ENCODE results near the gene ZNF735.
"Not testable (repeated sequence)": the region's sequence is repeated elsewhere in the genome, so short reads cannot be mapped to it uniquely, and the experiment has no call there.

Gene ZNF735

GRCh38 chr7:64183827-64184372 lies 23.1 kb upstream of the ZNF735 start:
- Histone ChIP-seq H3K36me3 (ENCODE audit: insufficient read depth, low read length) (no peaks in the 10 kb centered on the region), H3K4me3 (no peak overlapping the region), H3K9ac (ENCODE audit: insufficient read length) (no peak overlapping the region), H3K27ac (no peak overlapping the region), H3K9me3 (ENCODE audit: low read depth, low read length) (no peaks in the 10 kb centered on the region)
- TF ChIP-seq POLR2AphosphoS5 (IDR thresholded peaks at IDR 0.05; ENCODE audit: borderline replicate concordance, low read depth, low read length), result no peak
- TF ChIP-seq FOXP2 (optimal IDR thresholded peaks at IDR 0.05; ENCODE audit: control extremely low read depth, extremely low read length, insufficient read depth), result no peak
- no peak for TF ChIP-seq EZH2 (IDR thresholded peaks at IDR 0.05)
- DNase-seq (ENCODE audit: low read depth, low spot score), result no peak

- no peaks in the 10 kb centered on the region for H3K36me3 ChIP-seq (ENCODE audit: insufficient read depth, low read length)
- no peak overlapping the region for H3K27ac ChIP-seq
- no peak for TF ChIP-seq FOXP2 (optimal IDR thresholded peaks at IDR 0.05; ENCODE audit: control extremely low read depth, extremely low read length, insufficient read depth)
- no peak for TF ChIP-seq EZH2 (IDR thresholded peaks at IDR 0.05)
- no peak for TF ChIP-seq POLR2AphosphoS5 (IDR thresholded peaks at IDR 0.05; ENCODE audit: borderline replicate concordance, low read depth, low read length)
- DNase-seq (ENCODE audit: low read depth, low spot score), result no peak
- H3K9me3 ChIP-seq (ENCODE audit: low read depth, low read length), result no peaks in the 10 kb centered on the region
- H3K4me3 ChIP-seq, result no peak overlapping the region
- H3K9ac ChIP-seq (ENCODE audit: insufficient read length), result no peak overlapping the region
Observed at GRCh38 chr7:64184376-64184775, 22.6 kb upstream of the ZNF735 start.

- Histone ChIP-seq H3K36me3 (ENCODE audit: insufficient read depth, low read length) (no peaks in the 10 kb centered on the region), H3K4me3 (no peak overlapping the region), H3K27ac (no peak overlapping the region), H3K9ac (ENCODE audit: insufficient read length) (no peak overlapping the region), H3K9me3 (ENCODE audit: low read depth, low read length) (no peaks in the 10 kb centered on the region)
- DNase-seq (ENCODE audit: low read depth, low spot score), result no peak
- no peak for TF ChIP-seq FOXP2 (optimal IDR thresholded peaks at IDR 0.05; ENCODE audit: control extremely low read depth, extremely low read length, insufficient read depth)
- TF ChIP-seq EZH2 (IDR thresholded peaks at IDR 0.05), result no peak
- TF ChIP-seq POLR2AphosphoS5 (IDR thresholded peaks at IDR 0.05; ENCODE audit: borderline replicate concordance, low read depth, low read length), result no peak
Observed at GRCh38 chr7:64187408-64187807, 19.6 kb upstream of the ZNF735 start.

- no peaks in the 10 kb centered on the region for H3K36me3 ChIP-seq (ENCODE audit: insufficient read depth, low read length)
- no peak overlapping the region for H3K27ac ChIP-seq
- TF ChIP-seq FOXP2 (optimal IDR thresholded peaks at IDR 0.05; ENCODE audit: control extremely low read depth, extremely low read length, insufficient read depth) (no peak), POLR2AphosphoS5 (IDR thresholded peaks at IDR 0.05; ENCODE audit: borderline replicate concordance, low read depth, low read length) (no peak), EZH2 (IDR thresholded peaks at IDR 0.05) (no peak)
- H3K9ac ChIP-seq (ENCODE audit: insufficient read length), result no peak overlapping the region
- H3K9me3 ChIP-seq (ENCODE audit: low read depth, low read length), result no peaks in the 10 kb centered on the region
- no peak overlapping the region for H3K4me3 ChIP-seq
- DNase-seq (ENCODE audit: low read depth, low spot score), result no peak
Observed at GRCh38 chr7:64192148-64192704, 14.8 kb upstream of the ZNF735 start.

- H3K9me3 ChIP-seq (ENCODE audit: low read depth, low read length), result no peaks in the 10 kb centered on the region
- no peak for TF ChIP-seq POLR2AphosphoS5 (IDR thresholded peaks at IDR 0.05; ENCODE audit: borderline replicate concordance, low read depth, low read length)
- no peak for TF ChIP-seq FOXP2 (optimal IDR thresholded peaks at IDR 0.05; ENCODE audit: control extremely low read depth, extremely low read length, insufficient read depth)
- TF ChIP-seq EZH2 (IDR thresholded peaks at IDR 0.05), result no peak
- H3K4me3 ChIP-seq, result no peak overlapping the region
- no peak overlapping the region for H3K27ac ChIP-seq
- no peak overlapping the region for H3K9ac ChIP-seq (ENCODE audit: insufficient read length)
- no peaks in the 10 kb centered on the region for H3K36me3 ChIP-seq (ENCODE audit: insufficient read depth, low read length)
- no peak for DNase-seq (ENCODE audit: low read depth, low spot score)
Observed at GRCh38 chr7:64192775-64193174, 14.2 kb upstream of the ZNF735 start.

GRCh38 chr7:64219710-64220298 lies 12.8 kb downstream of the ZNF735 start:
- not testable (repeated sequence) for H3K4me3 ChIP-seq; H3K9ac ChIP-seq (ENCODE audit: insufficient read length); H3K36me3 ChIP-seq (ENCODE audit: insufficient read depth, low read length); H3K27ac ChIP-seq; DNase-seq (ENCODE audit: low read depth, low spot score); H3K9me3 ChIP-seq (ENCODE audit: low read depth, low read length)

- Histone ChIP-seq H3K27ac (no peak overlapping the region), H3K9me3 (ENCODE audit: low read depth, low read length) (peaks cover 4% of the 10 kb centered on the region; the same call in 1 of the 2 replicates), H3K36me3 (ENCODE audit: insufficient read depth, low read length) (no peaks in the 10 kb centered on the region), H3K4me3 (no peak overlapping the region), H3K9ac (ENCODE audit: insufficient read length) (no peak overlapping the region)
- no peak for DNase-seq (ENCODE audit: low read depth, low spot score)
- no peak for TF ChIP-seq FOXP2 (optimal IDR thresholded peaks at IDR 0.05; ENCODE audit: control extremely low read depth, extremely low read length, insufficient read depth)
- TF ChIP-seq EZH2 (IDR thresholded peaks at IDR 0.05), result no peak
- no peak for TF ChIP-seq POLR2AphosphoS5 (IDR thresholded peaks at IDR 0.05; ENCODE audit: borderline replicate concordance, low read depth, low read length)
Observed at GRCh38 chr7:64223366-64223765, 16.4 kb downstream of the ZNF735 start.

GRCh38 chr7:64228174-64228573 lies 21.2 kb downstream of the ZNF735 start, which contains the start of gene ZNF679:
Gene ZNF679, plus strand, starts transcription at chr7:64228474. Its CDS starts 20,644 bp downstream, at chr7:64249118.
- not testable (repeated sequence) for DNase-seq (ENCODE audit: low read depth, low spot score); H3K36me3 ChIP-seq (ENCODE audit: insufficient read depth, low read length); H3K9me3 ChIP-seq (ENCODE audit: low read depth, low read length); H3K27ac ChIP-seq; H3K4me3 ChIP-seq; H3K9ac ChIP-seq (ENCODE audit: insufficient read length)

GRCh38 chr7:64266341-64266919 lies 59.4 kb downstream of the ZNF735 start:
- H3K27ac ChIP-seq, result no peak overlapping the region
- no peak overlapping the region for H3K9ac ChIP-seq (ENCODE audit: insufficient read length)
- TF ChIP-seq POLR2AphosphoS5 (IDR thresholded peaks at IDR 0.05; ENCODE audit: borderline replicate concordance, low read depth, low read length) (no peak), FOXP2 (optimal IDR thresholded peaks at IDR 0.05; ENCODE audit: control extremely low read depth, extremely low read length, insufficient read depth) (no peak), EZH2 (IDR thresholded peaks at IDR 0.05) (no peak)
- H3K36me3 ChIP-seq (ENCODE audit: insufficient read depth, low read length), result no peaks in the 10 kb centered on the region
- no peak overlapping the region for H3K4me3 ChIP-seq
- no peaks in the 10 kb centered on the region for H3K9me3 ChIP-seq (ENCODE audit: low read depth, low read length)
- no peak for DNase-seq (ENCODE audit: low read depth, low spot score)
